Measurements from ENCODE around the gene KLHL13. TPM values are rescaled to one million over a fixed set of nuclear protein-coding genes. Genes with fewer than 3 reads are reported as not detected.

Gene KLHL13
- total RNA-seq, 1 experiment from 2014 or later = 0.64 TPM

DNA sequence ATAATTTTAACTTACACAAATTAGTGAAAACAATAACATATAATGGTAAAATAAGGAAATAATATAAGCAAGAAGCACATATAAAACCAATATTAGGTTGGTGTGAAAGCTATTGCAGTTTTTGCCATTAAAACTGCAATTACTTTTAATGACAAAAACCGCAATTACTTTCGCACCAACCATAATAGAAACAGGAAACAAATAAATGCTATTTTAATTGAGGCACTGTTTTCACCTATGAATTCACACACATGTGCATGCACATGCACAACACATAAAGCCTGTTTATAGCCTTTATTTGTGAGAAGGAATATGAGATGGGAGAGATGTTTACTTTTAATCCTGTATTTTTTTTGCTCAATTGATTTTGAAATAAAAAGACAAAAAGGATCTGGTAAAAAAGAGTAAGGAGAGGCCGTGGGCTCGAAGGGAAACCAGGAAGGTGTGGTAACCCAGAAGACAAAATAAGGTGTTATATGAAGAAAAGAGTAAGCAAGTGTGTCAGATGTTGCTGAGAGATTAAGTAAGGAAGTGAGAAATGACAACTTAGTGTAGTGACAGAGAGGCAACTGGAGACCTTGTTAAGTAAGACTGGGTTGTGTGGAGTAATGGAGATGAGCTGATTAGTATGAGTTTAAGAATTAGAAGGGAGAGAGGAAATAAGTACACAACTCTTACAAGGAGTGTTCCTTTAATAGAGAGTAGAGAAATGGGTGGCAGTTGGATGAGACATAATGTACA, 69.0 kb downstream of the KLHL13 start:
- CTCF ChIA-PET = no interaction called here
- BruUV-seq (replicated peaks) = no TSS peak
- TF ChIP-seq, protein P1, sequence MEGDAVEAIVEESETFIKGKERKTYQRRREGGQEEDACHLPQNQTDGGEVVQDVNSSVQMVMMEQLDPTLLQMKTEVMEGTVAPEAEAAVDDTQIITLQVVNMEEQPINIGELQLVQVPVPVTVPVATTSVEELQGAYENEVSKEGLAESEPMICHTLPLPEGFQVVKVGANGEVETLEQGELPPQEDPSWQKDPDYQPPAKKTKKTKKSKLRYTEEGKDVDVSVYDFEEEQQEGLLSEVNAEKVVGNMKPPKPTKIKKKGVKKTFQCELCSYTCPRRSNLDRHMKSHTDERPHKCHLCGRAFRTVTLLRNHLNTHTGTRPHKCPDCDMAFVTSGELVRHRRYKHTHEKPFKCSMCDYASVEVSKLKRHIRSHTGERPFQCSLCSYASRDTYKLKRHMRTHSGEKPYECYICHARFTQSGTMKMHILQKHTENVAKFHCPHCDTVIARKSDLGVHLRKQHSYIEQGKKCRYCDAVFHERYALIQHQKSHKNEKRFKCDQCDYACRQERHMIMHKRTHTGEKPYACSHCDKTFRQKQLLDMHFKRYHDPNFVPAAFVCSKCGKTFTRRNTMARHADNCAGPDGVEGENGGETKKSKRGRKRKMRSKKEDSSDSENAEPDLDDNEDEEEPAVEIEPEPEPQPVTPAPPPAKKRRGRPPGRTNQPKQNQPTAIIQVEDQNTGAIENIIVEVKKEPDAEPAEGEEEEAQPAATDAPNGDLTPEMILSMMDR (IDR thresholded peaks at IDR 0.05; ENCODE audit: unreplicated experiment) = no peak
- H3K4me1 Mint-ChIP-seq (ENCODE audit: low read depth, unreplicated experiment) = no peaks in the 10 kb centered on the region
- intact Hi-C loops (cut with micrococcal nuclease; ENCODE audit: unreplicated experiment) = no loop called here
- H3K27ac Mint-ChIP-seq (ENCODE audit: unreplicated experiment) = no peak overlapping the region
- DNase-seq = no peak
- no peaks in the 10 kb centered on the region for H3K27me3 Mint-ChIP-seq (ENCODE audit: unreplicated experiment)
- H3K4me3 Mint-ChIP-seq (ENCODE audit: low read depth, unreplicated experiment) = no peak overlapping the region
- H3K36me3 Mint-ChIP-seq (ENCODE audit: insufficient read depth, unreplicated experiment) = no peaks in the 10 kb centered on the region
- H3K9me3 Mint-ChIP-seq (ENCODE audit: low read depth, unreplicated experiment) = peaks cover 11% of the 10 kb centered on the region

DNA sequence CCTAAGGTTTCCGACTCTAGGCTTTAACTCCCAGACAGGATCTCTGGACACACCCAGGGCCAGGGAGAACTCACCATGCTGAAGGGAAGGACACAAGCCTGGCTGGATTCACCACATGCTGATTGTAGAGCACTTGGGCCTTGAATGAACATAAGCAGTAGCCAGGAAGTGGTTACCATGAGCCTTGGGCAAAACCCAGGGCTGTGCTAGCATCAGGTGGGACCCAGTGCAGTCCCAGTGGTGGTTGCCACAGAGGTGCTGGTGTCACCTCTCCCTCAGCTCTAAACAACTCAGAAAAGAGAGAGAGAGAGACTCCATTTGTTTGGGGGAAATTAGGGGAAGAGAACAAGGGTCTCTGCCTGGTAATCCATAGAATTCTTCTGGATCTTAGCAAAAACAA, 77.0 kb downstream of the KLHL13 start:
- intact Hi-C loops (cut with micrococcal nuclease; ENCODE audit: unreplicated experiment) = no loop called here
- Mint-ChIP-seq H3K4me3 (ENCODE audit: low read depth, unreplicated experiment) (no peak overlapping the region), H3K36me3 (ENCODE audit: insufficient read depth, unreplicated experiment) (no peaks in the 10 kb centered on the region), H3K27me3 (ENCODE audit: unreplicated experiment) (no peaks in the 10 kb centered on the region), H3K9me3 (ENCODE audit: low read depth, unreplicated experiment) (peaks cover 8% of the 10 kb centered on the region), H3K27ac (ENCODE audit: unreplicated experiment) (no peak overlapping the region), H3K4me1 (ENCODE audit: low read depth, unreplicated experiment) (no peaks in the 10 kb centered on the region)
- BruUV-seq (replicated peaks) = no TSS peak
- CTCF ChIA-PET = no interaction called here
- no peak for DNase-seq
- TF ChIP-seq, protein P1 (IDR thresholded peaks at IDR 0.05; ENCODE audit: unreplicated experiment) = no peak

DNA sequence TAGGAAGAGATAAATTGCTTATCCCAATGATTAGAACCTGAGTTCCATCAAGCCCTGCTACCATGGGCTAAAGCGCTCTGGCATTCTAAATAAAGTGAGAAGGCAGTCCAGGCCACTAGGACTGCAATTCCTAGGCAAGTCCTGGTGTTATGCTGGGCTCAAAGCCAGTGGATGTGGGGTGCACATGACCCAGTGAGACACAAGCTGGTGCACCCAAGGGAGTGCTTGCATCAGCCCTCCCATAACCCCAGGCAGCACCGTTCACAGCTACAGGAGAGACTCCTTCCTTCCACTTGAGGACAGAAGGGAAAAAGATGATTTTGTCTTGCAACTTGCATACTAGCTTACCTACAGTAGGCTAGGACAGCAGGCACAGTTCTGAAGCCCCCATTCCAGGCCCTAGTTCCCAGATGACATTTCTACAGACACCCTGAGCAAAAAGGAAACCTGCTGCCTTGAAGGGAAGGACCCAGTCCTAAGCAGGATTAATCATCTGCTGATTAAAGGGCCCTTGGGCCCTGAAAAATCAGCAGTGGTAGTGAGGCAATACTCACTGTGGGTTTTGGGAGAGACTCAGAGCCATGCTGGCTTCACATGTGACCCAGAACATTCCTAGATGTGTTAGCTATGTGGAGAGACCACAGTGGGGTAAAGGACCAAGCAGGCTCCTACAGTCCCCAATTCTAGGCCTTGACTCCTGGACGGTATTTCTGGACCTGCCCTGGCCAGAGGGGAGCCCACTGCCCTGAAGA, 77.8 kb downstream of the KLHL13 start:
- no peaks in the 10 kb centered on the region for H3K27me3 Mint-ChIP-seq (ENCODE audit: unreplicated experiment)
- no peak overlapping the region for H3K4me3 Mint-ChIP-seq (ENCODE audit: low read depth, unreplicated experiment)
- no peaks in the 10 kb centered on the region for H3K4me1 Mint-ChIP-seq (ENCODE audit: low read depth, unreplicated experiment)
- CTCF ChIA-PET = no interaction called here
- BruUV-seq (replicated peaks) = no TSS peak
- TF ChIP-seq, protein P1 (IDR thresholded peaks at IDR 0.05; ENCODE audit: unreplicated experiment) = no peak
- peaks cover 8% of the 10 kb centered on the region for H3K9me3 Mint-ChIP-seq (ENCODE audit: low read depth, unreplicated experiment)
- no peaks in the 10 kb centered on the region for H3K36me3 Mint-ChIP-seq (ENCODE audit: insufficient read depth, unreplicated experiment)
- H3K27ac Mint-ChIP-seq (ENCODE audit: unreplicated experiment) = no peak overlapping the region
- intact Hi-C loops (cut with micrococcal nuclease; ENCODE audit: unreplicated experiment) = no loop called here
- DNase-seq = no peak

DNA sequence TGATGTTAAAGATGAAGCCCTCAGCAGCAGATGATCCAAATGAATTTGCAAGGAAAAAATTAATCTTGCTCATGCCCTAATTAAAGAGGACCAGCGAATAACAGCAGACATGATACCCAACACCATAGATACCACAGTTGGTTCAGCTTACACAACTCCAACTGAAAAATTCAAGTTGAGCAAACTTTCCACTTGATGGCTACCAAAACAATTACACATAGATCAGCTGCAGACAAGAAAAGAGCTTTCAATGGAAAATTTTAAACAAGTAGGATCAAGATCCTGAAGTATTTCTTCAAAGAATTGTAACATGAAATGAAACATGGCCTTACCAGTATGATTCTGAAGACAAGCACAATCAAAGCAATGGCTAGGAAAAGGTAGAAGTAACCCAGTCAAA, 90.0 kb downstream of the KLHL13 start:
- BruUV-seq (replicated peaks) = no TSS peak
- Mint-ChIP-seq H3K27me3 (ENCODE audit: unreplicated experiment) (no peaks in the 10 kb centered on the region), H3K36me3 (ENCODE audit: insufficient read depth, unreplicated experiment) (no peaks in the 10 kb centered on the region), H3K27ac (ENCODE audit: unreplicated experiment) (no peak overlapping the region), H3K4me1 (ENCODE audit: low read depth, unreplicated experiment) (no peaks in the 10 kb centered on the region), H3K4me3 (ENCODE audit: low read depth, unreplicated experiment) (no peak overlapping the region), H3K9me3 (ENCODE audit: low read depth, unreplicated experiment) (peaks cover 6% of the 10 kb centered on the region)
- DNase-seq = no peak
- intact Hi-C loops (cut with micrococcal nuclease; ENCODE audit: unreplicated experiment) = no loop called here
- TF ChIP-seq, protein P1 (IDR thresholded peaks at IDR 0.05; ENCODE audit: unreplicated experiment) = no peak
- CTCF ChIA-PET = no interaction called here
